ENCODE results near the gene GBP3. TPM values are rescaled to one million over a fixed set of nuclear protein-coding genes. Genes with fewer than 3 reads are reported as not detected.

Gene GBP3
- total and polyA plus RNA-seq, 9 of the 15 experiments (the other 6 are each of a cell fraction or from before 2014, with no cell fraction given) = 0.07 to 0.14 (median 0.11) TPM; not detected in 4

GRCh38 chr1:89008511-89008910, 14.2 kb downstream of the GBP3 start:
- ATAC-seq (no peak), FAIRE-seq (no peak), DNase-seq (ENCODE audit: extremely low read depth in 1 of 4, low spot score in 3 of 4) (no peak)
- Histone ChIP-seq H3K79me2 (ENCODE audit: control insufficient read depth, insufficient read depth, low read length) (no peaks in the 10 kb centered on the region), H3K9ac (ENCODE audit: insufficient read depth in 1 of 2, low read depth in 2 of 2, low read length in 2 of 2) (no peak overlapping the region), H3K36me3 (ENCODE audit: control insufficient read depth, insufficient read depth, low read length) (no peaks in the 10 kb centered on the region), H3K4me2 (ENCODE audit: insufficient read depth, low read length) (no peak overlapping the region), H3K27me3 (ENCODE audit: control insufficient read depth in 2 of 2, insufficient read depth in 2 of 2, low read length in 2 of 2) (peaks cover 7 to 27% of the 10 kb centered on the region in 2 experiments; a peak in 4 of 5 replicates), H3K4me1 (replicated peaks in 1 of 2; ENCODE audit: control insufficient read depth in 2 of 2, insufficient read depth in 2 of 2, low read length in 2 of 2) (no peaks in the 10 kb centered on the region), H4K20me1 (replicated peaks; ENCODE audit: control insufficient read depth, insufficient read depth, low read length) (no peaks in the 10 kb centered on the region), H3K9me1 (ENCODE audit: control insufficient read depth, insufficient read depth, low read length) (no peaks in the 10 kb centered on the region), H3K4me3 (no peak overlapping the region), H3K9me3 (replicated peaks; ENCODE audit: control insufficient read depth, insufficient read depth, low read depth, low read length) (no peaks in the 10 kb centered on the region), H2AFZ (ENCODE audit: low read depth, low read length) (no peak overlapping the region), H3K27ac (ENCODE audit: extremely low read depth, low read depth, low read length) (no peak overlapping the region)
- BruUV-seq (replicated peaks) = no TSS peak
- in situ Hi-C loops (cut with MboI) (no loop called here), intact Hi-C loops (cut with micrococcal nuclease) (no loop called here)
- WGBS (ENCODE audit: insufficient coverage, low coverage, missing lambda C conversion rate) = 3% methylated on average over 4 of the region's 4 CpGs
- ChIA-PET CTCF (ENCODE audit: low intra/inter-chr PET ratio) (no interaction called here), POLR2A (interaction anchor here (0.8 kb wide), 1 partner anchor 14 kb away, joined by 4 read pairs; the partner anchor contains the start of gene GBP3)
- TF ChIP-seq ELF1 (tag; IDR thresholded peaks at IDR 0.05) (no peak), CLOCK (CRISPR knock-in tag; IDR thresholded peaks at IDR 0.05; ENCODE audit: borderline replicate concordance) (no peak), L3MBTL2 (IDR thresholded peaks at IDR 0.05) (no peak)
